Smooth muscle cell (in vitro differentiated cells): ENCODE measurements around the gene NCOA5. TPM values are rescaled to one million over a fixed set of nuclear protein-coding genes. Genes with fewer than 3 reads are reported as not detected.

Source experiments
- DNase-seq: peaks from one replicate; lab custom pipeline; 2025; ENCODE audit not compliant: unreplicated experiment; lab: John Stamatoyannopoulos, UW
- H2AFZ ChIP-seq: fragments of 200-600 bp; sonication (generic); 2 replicates; pipeline ENCODE4 v1.6.0; 2016; ENCODE audit warnings: antibody characterized with exemption, low read depth, mild to moderate bottlenecking
- H3F3A ChIP-seq: fragments of 200-600 bp; sonication (generic); 2 replicates; pipeline ENCODE4 v1.6.0; 2017; ENCODE audit warnings: antibody characterized with exemption, low read depth
- H3K27ac ChIP-seq: fragments of 200-600 bp; sonication (generic); 2 replicates; pipeline ENCODE4 v1.5.1; 2016; ENCODE audit warnings: low read depth, mild to moderate bottlenecking
- H3K27me3 ChIP-seq: fragments of 200-600 bp; sonication (generic); 2 replicates; pipeline ENCODE4 v1.6.1; 2016; ENCODE audit warnings: low read depth, mild to moderate bottlenecking
- H3K36me3 ChIP-seq: fragments of 200-600 bp; sonication (generic); 2 replicates; pipeline ENCODE4 v1.5.1; 2016; ENCODE audit warnings: low read depth
- H3K4me1 ChIP-seq: fragments of 200-600 bp; sonication (generic); 2 replicates; pipeline ENCODE4 v1.5.1; 2016; ENCODE audit warnings: low read depth
- H3K4me2 ChIP-seq: fragments of 200-600 bp; sonication (generic); 2 replicates; pipeline ENCODE4 v1.6.0; 2016; ENCODE audit warnings: mild to moderate bottlenecking
- H3K4me3 ChIP-seq: fragments of 200-600 bp; sonication (generic); 2 replicates; pipeline ENCODE4 v1.5.1; 2016; ENCODE audit warnings: mild to moderate bottlenecking
- H3K79me2 ChIP-seq: fragments of 200-600 bp; sonication (generic); 2 replicates; pipeline ENCODE4 v1.6.0; 2016; ENCODE audit warnings: low read depth, mild to moderate bottlenecking
- H3K9ac ChIP-seq: fragments of 200-600 bp; sonication (generic); 2 replicates; pipeline ENCODE4 v1.6.0; 2016; ENCODE audit warnings: low read depth
- H3K9me3 ChIP-seq: fragments of 200-600 bp; sonication (generic); replicated peaks from 2 replicates; pipeline ENCODE4 v1.5.1; 2016; ENCODE audit warnings: low read depth
- H4K20me1 ChIP-seq: fragments of 200-600 bp; sonication (generic); 2 replicates; pipeline ENCODE4 v1.6.0; 2016; ENCODE audit warnings: low read depth
- CTCF ChIP-seq: fragments of 200-600 bp; sonication (generic); IDR thresholded peaks from 2 replicates; pipeline ENCODE4 v1.5.1; 2017; ENCODE audit warnings: borderline replicate concordance, mild to moderate bottlenecking, antibody characterized with exemption; ENCODE audit not compliant: insufficient read depth, poor library complexity, severe bottlenecking
- WGBS: methylation state at CpG from one replicate; pipeline ENCODE4 v1.1.7; 2016; ENCODE audit warnings: low lambda C conversion rate; 5-methylcytosine and 5-hydroxymethylcytosine counted together
- polyA plus RNA-seq: library from polyadenylated mRNA; unstranded; fragments of >200 nt; fragmentation: Nextera tagmentation; extraction: Ambion mirVana; gene quantifications from 2 replicates; pipeline ENCODE4 v1.2.1, GENCODE V29; 2016
- total RNA-seq: library from RNA; depleted of rRNA; stranded (reverse); fragments of >200 nt; gene quantifications from 2 replicates; pipeline ENCODE4 v1.2.3, GENCODE V29; 2014

NCOA5 gene
- total and polyA plus RNA-seq, 2 experiments from 2014 or later, result 8.3 to 11.4 TPM

- 77% methylated on average over 7 of the region's 7 CpGs for WGBS
- Histone ChIP-seq H3K9ac (no peak overlapping the region), H3F3A (no peaks in the 10 kb centered on the region), H3K27me3 (no peaks in the 10 kb centered on the region), H4K20me1 (no peaks in the 10 kb centered on the region), H3K4me2 (peak overlapping the region; percentile 76), H3K27ac (no peak overlapping the region), H3K79me2 (no peaks in the 10 kb centered on the region), H2AFZ (no peak overlapping the region), H3K4me1 (peaks cover 6% of the 10 kb centered on the region), H3K36me3 (no peaks in the 10 kb centered on the region), H3K4me3 (no peak overlapping the region), H3K9me3 (no peaks in the 10 kb centered on the region)
- DNase-seq, result no peak
- no peak for TF ChIP-seq CTCF
Measured at GRCh38 chr20:46014517-46015396, 75.0 kb downstream of the NCOA5 start.

GRCh38 chr20:46013829-46014516 lies 75.8 kb downstream of the NCOA5 start:
- peak overlapping the region; percentile 76 for H3K4me2 ChIP-seq
- H3K9ac ChIP-seq, result no peak overlapping the region
- no peaks in the 10 kb centered on the region for H4K20me1 ChIP-seq
- H2AFZ ChIP-seq, result peak overlapping the region; percentile 52
- no peaks in the 10 kb centered on the region for H3K9me3 ChIP-seq
- no peak for DNase-seq
- H3K4me3 ChIP-seq, result peak overlapping the region; percentile 31
- H3K27ac ChIP-seq, result no peak overlapping the region
- peak; percentile 80 for TF ChIP-seq CTCF
- H3K79me2 ChIP-seq, result no peaks in the 10 kb centered on the region
- no peaks in the 10 kb centered on the region for H3K36me3 ChIP-seq
- H3F3A ChIP-seq, result no peaks in the 10 kb centered on the region
- peaks cover 6% of the 10 kb centered on the region for H3K4me1 ChIP-seq
- WGBS, result 2% methylated on average over 67 of the region's 67 CpGs
- H3K27me3 ChIP-seq, result no peaks in the 10 kb centered on the region

GRCh38 chr20:46013322-46013828 lies 76.4 kb downstream of the NCOA5 start:
- Histone ChIP-seq H2AFZ (peak overlapping the region; percentile 52), H3K4me2 (peak overlapping the region; percentile 76), H3K36me3 (no peaks in the 10 kb centered on the region), H3K27me3 (no peaks in the 10 kb centered on the region), H3K4me3 (peak overlapping the region; percentile 31), H3K4me1 (peaks cover 8% of the 10 kb centered on the region), H3K9ac (no peak overlapping the region), H3K9me3 (no peaks in the 10 kb centered on the region), H3K27ac (no peak overlapping the region), H3F3A (no peaks in the 10 kb centered on the region), H3K79me2 (no peaks in the 10 kb centered on the region), H4K20me1 (no peaks in the 10 kb centered on the region)
- WGBS, result 41% methylated on average over 24 of the region's 29 CpGs
- TF ChIP-seq CTCF, result no peak
- no peak for DNase-seq
